Measurements from ENCODE around the gene RFTN1.

RFTN1 gene

DNA sequence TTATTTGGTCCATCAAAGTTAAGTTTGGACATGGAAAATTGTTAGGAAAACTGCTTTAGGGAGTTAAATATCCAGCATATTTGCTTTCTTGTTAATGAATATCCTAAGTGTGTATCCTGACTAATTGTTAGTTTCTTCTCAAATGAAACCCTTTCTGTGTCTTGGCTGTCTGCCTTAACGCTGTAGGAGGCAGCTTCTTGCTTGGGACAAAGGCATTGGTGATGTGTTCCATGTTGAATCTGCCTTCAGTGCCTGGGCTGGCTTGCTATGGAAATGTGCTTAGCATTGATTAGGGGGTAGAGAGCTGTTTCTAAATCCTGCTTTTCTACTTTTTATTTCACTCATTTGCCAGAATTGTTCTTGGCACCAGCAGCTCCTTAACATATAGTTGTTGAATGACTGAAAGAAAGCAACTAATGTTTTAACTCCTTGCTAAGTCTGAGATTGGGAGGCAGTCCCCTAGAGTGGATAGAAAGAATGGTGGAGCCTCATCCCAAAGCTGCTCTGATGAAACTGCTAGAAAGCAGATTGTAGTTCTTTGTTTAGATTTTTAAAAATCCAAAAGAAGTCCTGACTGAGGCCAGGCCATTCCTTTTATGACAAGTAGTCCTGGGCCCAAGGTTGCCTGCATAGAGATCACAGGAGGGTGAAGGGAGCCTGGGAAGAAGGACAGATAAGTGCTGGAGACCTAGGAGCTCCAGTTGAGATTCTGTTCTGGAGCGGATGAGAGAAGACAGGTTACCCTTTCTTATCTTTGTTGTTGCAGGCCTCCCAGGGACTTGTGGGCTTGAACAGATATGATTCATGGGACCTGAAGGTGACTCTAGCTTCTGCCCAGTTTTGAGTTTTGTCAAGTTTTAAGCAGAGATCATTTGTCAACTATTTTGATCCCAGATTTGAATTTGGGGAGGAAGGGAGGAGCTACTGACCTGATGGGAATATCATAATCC, 209.2 kb downstream of the RFTN1 start:
- no peak for ATAC-seq

DNA sequence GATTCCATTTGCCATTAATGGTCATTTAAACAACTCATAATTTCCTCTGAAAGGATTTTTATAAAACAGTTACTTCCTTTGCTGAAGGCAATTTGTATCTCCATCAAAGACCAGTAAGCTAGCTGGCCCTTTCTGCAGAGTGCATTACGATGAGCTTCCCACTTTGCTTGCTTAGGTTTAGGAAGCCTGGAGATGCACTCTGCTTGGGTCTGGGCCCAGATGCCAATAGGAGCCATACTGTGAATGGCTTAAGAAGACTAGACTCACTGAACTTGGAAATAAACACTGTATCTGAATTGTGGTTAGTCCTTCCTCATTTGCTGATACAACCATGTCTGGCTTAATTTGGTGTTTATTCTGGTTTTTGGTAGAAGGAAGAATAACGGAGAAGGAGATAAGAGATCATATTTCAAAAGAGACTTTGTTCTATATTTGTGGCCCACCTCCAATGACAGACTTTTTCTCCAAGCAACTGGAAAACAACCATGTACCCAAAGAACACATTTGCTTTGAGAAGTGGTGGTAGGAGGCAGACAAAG, 210.4 kb downstream of the RFTN1 start:
- ATAC-seq = no peak
- TF ChIP-seq, protein P1, sequence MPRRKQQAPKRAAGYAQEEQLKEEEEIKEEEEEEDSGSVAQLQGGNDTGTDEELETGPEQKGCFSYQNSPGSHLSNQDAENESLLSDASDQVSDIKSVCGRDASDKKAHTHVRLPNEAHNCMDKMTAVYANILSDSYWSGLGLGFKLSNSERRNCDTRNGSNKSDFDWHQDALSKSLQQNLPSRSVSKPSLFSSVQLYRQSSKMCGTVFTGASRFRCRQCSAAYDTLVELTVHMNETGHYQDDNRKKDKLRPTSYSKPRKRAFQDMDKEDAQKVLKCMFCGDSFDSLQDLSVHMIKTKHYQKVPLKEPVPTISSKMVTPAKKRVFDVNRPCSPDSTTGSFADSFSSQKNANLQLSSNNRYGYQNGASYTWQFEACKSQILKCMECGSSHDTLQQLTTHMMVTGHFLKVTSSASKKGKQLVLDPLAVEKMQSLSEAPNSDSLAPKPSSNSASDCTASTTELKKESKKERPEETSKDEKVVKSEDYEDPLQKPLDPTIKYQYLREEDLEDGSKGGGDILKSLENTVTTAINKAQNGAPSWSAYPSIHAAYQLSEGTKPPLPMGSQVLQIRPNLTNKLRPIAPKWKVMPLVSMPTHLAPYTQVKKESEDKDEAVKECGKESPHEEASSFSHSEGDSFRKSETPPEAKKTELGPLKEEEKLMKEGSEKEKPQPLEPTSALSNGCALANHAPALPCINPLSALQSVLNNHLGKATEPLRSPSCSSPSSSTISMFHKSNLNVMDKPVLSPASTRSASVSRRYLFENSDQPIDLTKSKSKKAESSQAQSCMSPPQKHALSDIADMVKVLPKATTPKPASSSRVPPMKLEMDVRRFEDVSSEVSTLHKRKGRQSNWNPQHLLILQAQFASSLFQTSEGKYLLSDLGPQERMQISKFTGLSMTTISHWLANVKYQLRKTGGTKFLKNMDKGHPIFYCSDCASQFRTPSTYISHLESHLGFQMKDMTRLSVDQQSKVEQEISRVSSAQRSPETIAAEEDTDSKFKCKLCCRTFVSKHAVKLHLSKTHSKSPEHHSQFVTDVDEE (CRISPR knock-in tag; IDR thresholded peaks at IDR 0.05) = no peak
- TF ChIP-seq ZNF70 (CRISPR knock-in tag; IDR thresholded peaks at IDR 0.05) (no peak), SNAI2 (CRISPR knock-in tag; IDR thresholded peaks at IDR 0.05) (no peak), ZNF565 (CRISPR knock-in tag; conservative IDR thresholded peaks at IDR 0.05; ENCODE audit: low read depth) (no peak), TCF4 (CRISPR knock-in tag; IDR thresholded peaks at IDR 0.05; ENCODE audit: borderline replicate concordance) (no peak), ARNTL (CRISPR knock-in tag; IDR thresholded peaks at IDR 0.05; ENCODE audit: borderline replicate concordance, low read depth) (no peak), ISL1 (CRISPR knock-in tag; IDR thresholded peaks at IDR 0.05) (no peak), ESRRG (CRISPR knock-in tag; IDR thresholded peaks at IDR 0.05) (no peak)
- TF ChIP-seq, protein P2, sequence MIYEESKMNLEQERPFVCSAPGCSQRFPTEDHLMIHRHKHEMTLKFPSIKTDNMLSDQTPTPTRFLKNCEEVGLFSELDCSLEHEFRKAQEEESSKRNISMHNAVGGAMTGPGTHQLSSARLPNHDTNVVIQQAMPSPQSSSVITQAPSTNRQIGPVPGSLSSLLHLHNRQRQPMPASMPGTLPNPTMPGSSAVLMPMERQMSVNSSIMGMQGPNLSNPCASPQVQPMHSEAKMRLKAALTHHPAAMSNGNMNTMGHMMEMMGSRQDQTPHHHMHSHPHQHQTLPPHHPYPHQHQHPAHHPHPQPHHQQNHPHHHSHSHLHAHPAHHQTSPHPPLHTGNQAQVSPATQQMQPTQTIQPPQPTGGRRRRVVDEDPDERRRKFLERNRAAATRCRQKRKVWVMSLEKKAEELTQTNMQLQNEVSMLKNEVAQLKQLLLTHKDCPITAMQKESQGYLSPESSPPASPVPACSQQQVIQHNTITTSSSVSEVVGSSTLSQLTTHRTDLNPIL (CRISPR knock-in tag; IDR thresholded peaks at IDR 0.05; ENCODE audit: low read depth) = no peak
- TF ChIP-seq, protein P3, sequence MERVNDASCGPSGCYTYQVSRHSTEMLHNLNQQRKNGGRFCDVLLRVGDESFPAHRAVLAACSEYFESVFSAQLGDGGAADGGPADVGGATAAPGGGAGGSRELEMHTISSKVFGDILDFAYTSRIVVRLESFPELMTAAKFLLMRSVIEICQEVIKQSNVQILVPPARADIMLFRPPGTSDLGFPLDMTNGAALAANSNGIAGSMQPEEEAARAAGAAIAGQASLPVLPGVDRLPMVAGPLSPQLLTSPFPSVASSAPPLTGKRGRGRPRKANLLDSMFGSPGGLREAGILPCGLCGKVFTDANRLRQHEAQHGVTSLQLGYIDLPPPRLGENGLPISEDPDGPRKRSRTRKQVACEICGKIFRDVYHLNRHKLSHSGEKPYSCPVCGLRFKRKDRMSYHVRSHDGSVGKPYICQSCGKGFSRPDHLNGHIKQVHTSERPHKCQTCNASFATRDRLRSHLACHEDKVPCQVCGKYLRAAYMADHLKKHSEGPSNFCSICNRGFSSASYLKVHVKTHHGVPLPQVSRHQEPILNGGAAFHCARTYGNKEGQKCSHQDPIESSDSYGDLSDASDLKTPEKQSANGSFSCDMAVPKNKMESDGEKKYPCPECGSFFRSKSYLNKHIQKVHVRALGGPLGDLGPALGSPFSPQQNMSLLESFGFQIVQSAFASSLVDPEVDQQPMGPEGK (CRISPR knock-in tag; IDR thresholded peaks at IDR 0.05; ENCODE audit: borderline replicate concordance) = no peak

More for the DNA sequence above, 209.2 kb downstream of the RFTN1 start:
- no peak for TF ChIP-seq ZNF8 (CRISPR knock-in tag; IDR thresholded peaks at IDR 0.05)
- no peak for TF ChIP-seq SNAI2 (CRISPR knock-in tag; IDR thresholded peaks at IDR 0.05)
- TF ChIP-seq, protein P4, sequence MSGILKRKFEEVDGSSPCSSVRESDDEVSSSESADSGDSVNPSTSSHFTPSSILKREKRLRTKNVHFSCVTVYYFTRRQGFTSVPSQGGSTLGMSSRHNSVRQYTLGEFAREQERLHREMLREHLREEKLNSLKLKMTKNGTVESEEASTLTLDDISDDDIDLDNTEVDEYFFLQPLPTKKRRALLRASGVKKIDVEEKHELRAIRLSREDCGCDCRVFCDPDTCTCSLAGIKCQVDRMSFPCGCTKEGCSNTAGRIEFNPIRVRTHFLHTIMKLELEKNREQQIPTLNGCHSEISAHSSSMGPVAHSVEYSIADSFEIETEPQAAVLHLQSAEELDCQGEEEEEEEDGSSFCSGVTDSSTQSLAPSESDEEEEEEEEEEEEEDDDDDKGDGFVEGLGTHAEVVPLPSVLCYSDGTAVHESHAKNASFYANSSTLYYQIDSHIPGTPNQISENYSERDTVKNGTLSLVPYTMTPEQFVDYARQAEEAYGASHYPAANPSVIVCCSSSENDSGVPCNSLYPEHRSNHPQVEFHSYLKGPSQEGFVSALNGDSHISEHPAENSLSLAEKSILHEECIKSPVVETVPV (CRISPR knock-in tag; IDR thresholded peaks at IDR 0.05) = no peak
- TF ChIP-seq, protein P5, sequence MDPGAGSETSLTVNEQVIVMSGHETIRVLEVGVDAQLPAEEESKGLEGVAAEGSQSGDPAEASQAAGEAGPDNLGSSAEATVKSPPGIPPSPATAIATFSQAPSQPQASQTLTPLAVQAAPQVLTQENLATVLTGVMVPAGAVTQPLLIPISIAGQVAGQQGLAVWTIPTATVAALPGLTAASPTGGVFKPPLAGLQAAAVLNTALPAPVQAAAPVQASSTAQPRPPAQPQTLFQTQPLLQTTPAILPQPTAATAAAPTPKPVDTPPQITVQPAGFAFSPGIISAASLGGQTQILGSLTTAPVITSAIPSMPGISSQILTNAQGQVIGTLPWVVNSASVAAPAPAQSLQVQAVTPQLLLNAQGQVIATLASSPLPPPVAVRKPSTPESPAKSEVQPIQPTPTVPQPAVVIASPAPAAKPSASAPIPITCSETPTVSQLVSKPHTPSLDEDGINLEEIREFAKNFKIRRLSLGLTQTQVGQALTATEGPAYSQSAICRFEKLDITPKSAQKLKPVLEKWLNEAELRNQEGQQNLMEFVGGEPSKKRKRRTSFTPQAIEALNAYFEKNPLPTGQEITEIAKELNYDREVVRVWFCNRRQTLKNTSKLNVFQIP (CRISPR knock-in tag; IDR thresholded peaks at IDR 0.05; ENCODE audit: borderline replicate concordance, low read depth) = no peak
- no peak for TF ChIP-seq BACH2 (CRISPR knock-in tag; IDR thresholded peaks at IDR 0.05; ENCODE audit: borderline replicate concordance)
- no peak for TF ChIP-seq ESRRG (CRISPR knock-in tag; IDR thresholded peaks at IDR 0.05)
- TF ChIP-seq ZFP30 (CRISPR knock-in tag; IDR thresholded peaks at IDR 0.05) = no peak
- TF ChIP-seq ZC3H10 (CRISPR knock-in tag; IDR thresholded peaks at IDR 0.05) = no peak

DNA sequence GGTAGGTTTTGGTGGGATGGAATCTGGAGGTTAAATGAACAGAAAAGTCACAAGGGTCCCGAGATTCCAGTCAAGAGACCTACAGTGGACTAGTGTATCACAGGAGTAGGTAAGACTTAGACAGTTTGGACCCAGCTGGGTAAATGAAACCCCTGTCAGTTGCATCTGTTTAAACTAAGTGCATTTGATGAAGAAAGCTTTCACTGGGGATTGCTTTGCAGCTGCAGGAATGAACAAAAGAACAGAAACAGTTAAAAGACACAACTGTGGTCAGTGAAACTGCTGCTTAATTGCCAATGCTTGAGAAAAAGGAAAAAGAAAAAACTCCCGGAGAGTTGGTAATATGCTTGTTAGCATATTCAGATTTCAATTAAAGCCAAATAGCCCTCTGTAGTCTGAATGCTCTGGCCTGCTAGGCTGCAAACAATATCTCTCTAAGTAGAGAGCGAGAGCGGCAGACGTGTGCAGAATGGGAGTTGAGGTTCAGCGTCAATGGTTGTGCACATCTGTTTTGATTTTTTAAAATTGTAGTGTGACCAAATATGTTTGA, 211.3 kb downstream of the RFTN1 start:
- no peak for ATAC-seq

More for the DNA sequence above, 211.3 kb downstream of the RFTN1 start:
- TF ChIP-seq ESRRG (CRISPR knock-in tag; IDR thresholded peaks at IDR 0.05) (no peak), TCF4 (CRISPR knock-in tag; IDR thresholded peaks at IDR 0.05; ENCODE audit: borderline replicate concordance) (no peak), BACH2 (CRISPR knock-in tag; IDR thresholded peaks at IDR 0.05; ENCODE audit: borderline replicate concordance) (no peak), RARB (CRISPR knock-in tag; IDR thresholded peaks at IDR 0.05) (no peak), OSR1 (CRISPR knock-in tag; IDR thresholded peaks at IDR 0.05) (no peak)
- TF ChIP-seq, protein P2 (CRISPR knock-in tag; IDR thresholded peaks at IDR 0.05; ENCODE audit: low read depth) = no peak
